ENCODE results near the gene VEGFD.
"Not testable (repeated sequence)": the region's sequence is repeated elsewhere in the genome, so short reads cannot be mapped to it uniquely, and the experiment has no call there.

The VEGFD gene

DNA sequence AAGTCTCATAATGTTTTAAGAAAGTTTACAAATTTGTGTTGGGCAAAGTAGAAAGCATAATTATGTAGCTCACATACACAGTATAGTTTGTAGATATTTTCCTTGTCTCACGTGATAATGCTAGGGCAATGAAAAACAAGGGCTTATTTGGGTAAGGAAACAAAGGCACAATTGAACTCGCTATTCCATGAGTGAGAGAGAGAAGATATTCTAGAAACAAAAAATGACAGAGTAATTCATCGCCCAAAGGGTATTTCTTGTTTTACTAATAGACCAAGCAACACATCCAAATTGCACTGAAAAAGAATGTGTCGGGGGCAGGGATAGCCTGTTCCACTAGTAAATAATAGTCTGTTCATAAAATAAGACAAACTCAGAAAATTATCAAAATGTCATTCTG is 65.1 kb downstream of the VEGFD start:
- H3K27ac ChIP-seq (ENCODE audit: insufficient read depth, low read length, poor library complexity, severe bottlenecking) = no peak overlapping the region
- H3K27me3 ChIP-seq (replicated peaks; ENCODE audit: control insufficient read depth, insufficient read depth, low read length, poor library complexity, severe bottlenecking) = no peaks in the 10 kb centered on the region
- no peaks in the 10 kb centered on the region for H3K4me1 ChIP-seq (ENCODE audit: control insufficient read depth, insufficient read depth, low read length, poor library complexity, severe bottlenecking)
- no peaks in the 10 kb centered on the region for H3K36me3 ChIP-seq (ENCODE audit: control insufficient read depth, insufficient read depth, low read length)
- DNase-seq = no peak
- no peak overlapping the region for H3K4me3 ChIP-seq (ENCODE audit: insufficient read depth, low read depth, low read length, poor library complexity, severe bottlenecking)
- H3K9me3 ChIP-seq (ENCODE audit: control insufficient read depth, low read length) = no peaks in the 10 kb centered on the region

DNA sequence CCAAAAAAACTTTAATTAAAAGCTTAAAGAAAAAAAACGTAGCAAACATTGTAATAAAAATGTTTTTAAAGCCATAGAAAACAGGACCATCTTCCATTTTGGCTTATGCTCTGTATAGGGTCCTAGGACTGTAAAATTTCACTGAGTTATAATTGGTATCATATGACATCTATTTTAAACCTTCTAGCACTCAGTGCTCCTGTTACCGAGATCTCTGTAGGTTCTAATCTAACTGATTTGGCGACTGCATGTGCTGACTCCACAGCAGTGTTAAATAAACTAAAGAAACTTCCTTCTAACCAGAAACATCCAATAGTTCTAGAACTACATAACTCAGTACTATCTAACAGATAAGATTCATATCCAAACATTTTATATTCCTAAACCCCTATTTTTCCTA is 68.7 kb downstream of the VEGFD start, which contains the start of gene ASB11:
TSS of gene ASB11 (minus strand) at position 132 of the 400 bp plus-strand sequence. CDS start at position 97, 35 bp downstream.
- no peaks in the 10 kb centered on the region for H3K9me3 ChIP-seq (ENCODE audit: control insufficient read depth, low read length)
- H3K4me1 ChIP-seq (ENCODE audit: control insufficient read depth, insufficient read depth, low read length, poor library complexity, severe bottlenecking) = no peaks in the 10 kb centered on the region
- H3K4me3 ChIP-seq (ENCODE audit: insufficient read depth, low read depth, low read length, poor library complexity, severe bottlenecking) = no peak within 1 kb of the TSS
- DNase-seq = no peak
- no peak within 1 kb of the TSS for H3K27ac ChIP-seq (ENCODE audit: insufficient read depth, low read length, poor library complexity, severe bottlenecking)
- no peaks in the 10 kb centered on the region for H3K36me3 ChIP-seq (ENCODE audit: control insufficient read depth, insufficient read depth, low read length)
- no peaks in the 10 kb centered on the region for H3K27me3 ChIP-seq (replicated peaks; ENCODE audit: control insufficient read depth, insufficient read depth, low read length, poor library complexity, severe bottlenecking)

DNA sequence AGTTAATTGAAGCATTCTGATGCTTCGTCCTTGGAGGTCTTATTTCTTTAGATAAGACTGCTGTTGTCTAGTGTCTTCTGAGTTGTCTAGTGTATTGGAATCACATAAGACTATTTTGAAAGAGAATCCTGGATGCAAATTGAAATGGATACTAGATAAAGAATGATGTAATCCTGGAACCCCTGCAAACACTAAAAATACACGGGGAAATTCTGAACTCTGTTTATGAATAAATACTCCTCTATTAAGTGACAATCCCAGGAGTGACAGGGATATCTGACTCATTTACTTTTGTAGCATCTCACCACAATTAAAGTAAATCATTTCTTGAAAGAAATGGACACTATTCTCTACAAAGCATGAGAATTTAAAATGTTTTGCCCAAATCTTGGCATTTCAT is 69.7 kb downstream of the VEGFD start:
- H3K27me3 ChIP-seq (replicated peaks; ENCODE audit: control insufficient read depth, insufficient read depth, low read length, poor library complexity, severe bottlenecking) = no peaks in the 10 kb centered on the region
- no peaks in the 10 kb centered on the region for H3K9me3 ChIP-seq (ENCODE audit: control insufficient read depth, low read length)
- H3K27ac ChIP-seq (ENCODE audit: insufficient read depth, low read length, poor library complexity, severe bottlenecking) = no peak overlapping the region
- H3K4me3 ChIP-seq (ENCODE audit: insufficient read depth, low read depth, low read length, poor library complexity, severe bottlenecking) = no peak overlapping the region
- DNase-seq = no peak
- H3K4me1 ChIP-seq (ENCODE audit: control insufficient read depth, insufficient read depth, low read length, poor library complexity, severe bottlenecking) = no peaks in the 10 kb centered on the region
- no peaks in the 10 kb centered on the region for H3K36me3 ChIP-seq (ENCODE audit: control insufficient read depth, insufficient read depth, low read length)

DNA sequence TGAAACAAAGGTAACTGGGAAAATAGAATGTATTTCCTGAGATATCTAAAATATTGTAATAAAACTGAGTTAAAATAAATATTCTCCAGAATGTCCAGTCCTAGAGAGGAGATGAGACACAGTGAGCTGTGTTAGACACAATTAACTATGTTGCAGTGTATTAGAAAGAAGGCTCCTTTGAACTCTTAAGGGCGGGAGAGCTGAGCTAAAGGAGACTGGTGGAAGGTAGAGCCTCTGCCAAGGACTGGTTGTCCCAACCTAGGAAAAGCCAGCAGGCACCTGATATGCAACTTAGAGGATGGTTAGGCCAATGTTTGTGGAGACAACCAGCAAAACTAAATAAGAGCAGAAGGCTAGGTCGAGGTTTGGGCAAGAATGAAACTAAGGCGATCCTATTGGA is 73.1 kb downstream of the VEGFD start:
- Histone ChIP-seq H3K9me3 (ENCODE audit: control insufficient read depth, low read length) (no peaks in the 10 kb centered on the region), H3K27me3 (replicated peaks; ENCODE audit: control insufficient read depth, insufficient read depth, low read length, poor library complexity, severe bottlenecking) (no peaks in the 10 kb centered on the region), H3K36me3 (ENCODE audit: control insufficient read depth, insufficient read depth, low read length) (no peaks in the 10 kb centered on the region), H3K27ac (ENCODE audit: insufficient read depth, low read length, poor library complexity, severe bottlenecking) (no peak overlapping the region), H3K4me3 (ENCODE audit: insufficient read depth, low read depth, low read length, poor library complexity, severe bottlenecking) (no peak overlapping the region), H3K4me1 (ENCODE audit: control insufficient read depth, insufficient read depth, low read length, poor library complexity, severe bottlenecking) (no peaks in the 10 kb centered on the region)
- no peak for DNase-seq

DNA sequence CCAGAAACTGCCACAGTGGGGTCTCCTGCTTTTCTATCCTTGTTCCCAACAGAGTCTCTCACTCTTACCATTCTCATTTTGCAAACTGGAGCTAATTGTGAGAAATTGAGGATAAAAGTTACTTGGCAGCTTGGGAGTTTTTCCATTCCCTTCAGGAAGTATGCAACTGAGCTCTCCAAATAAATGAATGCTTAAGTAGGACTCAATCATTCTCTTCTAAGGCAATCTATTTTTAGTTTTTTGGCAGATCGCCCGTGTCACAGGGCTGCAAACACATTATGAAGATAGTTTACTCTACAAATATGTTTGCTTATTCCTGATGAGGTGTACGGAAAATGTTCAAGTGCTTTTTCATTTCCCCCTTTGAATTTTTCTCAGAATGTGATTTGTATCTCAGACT is 74.1 kb downstream of the VEGFD start:
- Histone ChIP-seq H3K36me3 (ENCODE audit: control insufficient read depth, insufficient read depth, low read length) (no peaks in the 10 kb centered on the region), H3K4me3 (ENCODE audit: insufficient read depth, low read depth, low read length, poor library complexity, severe bottlenecking) (no peak overlapping the region), H3K4me1 (ENCODE audit: control insufficient read depth, insufficient read depth, low read length, poor library complexity, severe bottlenecking) (no peaks in the 10 kb centered on the region), H3K27me3 (replicated peaks; ENCODE audit: control insufficient read depth, insufficient read depth, low read length, poor library complexity, severe bottlenecking) (no peaks in the 10 kb centered on the region), H3K9me3 (ENCODE audit: control insufficient read depth, low read length) (no peaks in the 10 kb centered on the region), H3K27ac (ENCODE audit: insufficient read depth, low read length, poor library complexity, severe bottlenecking) (no peak overlapping the region)
- DNase-seq = no peak

DNA sequence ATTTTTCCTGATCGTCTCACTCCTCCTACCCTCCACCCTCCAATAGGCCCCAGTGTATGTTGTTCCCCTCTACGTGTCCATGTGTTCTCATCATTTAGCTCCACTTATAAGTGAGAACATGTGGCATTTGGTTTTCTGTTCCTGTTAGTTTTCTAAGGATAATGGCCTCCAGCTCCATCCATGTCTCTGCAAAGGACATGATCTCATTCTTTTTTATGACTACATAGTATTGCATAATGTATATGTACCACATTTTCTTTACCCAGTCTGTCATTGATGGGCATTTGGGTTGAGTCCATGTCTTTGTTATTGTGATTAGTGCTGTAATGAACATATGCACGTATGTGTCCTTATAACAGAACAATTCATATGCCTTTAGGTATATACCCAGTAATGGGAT is 78.3 kb downstream of the VEGFD start:
- not testable (repeated sequence) for H3K27me3 ChIP-seq (replicated peaks; ENCODE audit: control insufficient read depth, insufficient read depth, low read length, poor library complexity, severe bottlenecking); H3K4me1 ChIP-seq (ENCODE audit: control insufficient read depth, insufficient read depth, low read length, poor library complexity, severe bottlenecking); H3K36me3 ChIP-seq (ENCODE audit: control insufficient read depth, insufficient read depth, low read length); H3K4me3 ChIP-seq (ENCODE audit: insufficient read depth, low read depth, low read length, poor library complexity, severe bottlenecking); H3K27ac ChIP-seq (ENCODE audit: insufficient read depth, low read length, poor library complexity, severe bottlenecking); H3K9me3 ChIP-seq (ENCODE audit: control insufficient read depth, low read length); DNase-seq

DNA sequence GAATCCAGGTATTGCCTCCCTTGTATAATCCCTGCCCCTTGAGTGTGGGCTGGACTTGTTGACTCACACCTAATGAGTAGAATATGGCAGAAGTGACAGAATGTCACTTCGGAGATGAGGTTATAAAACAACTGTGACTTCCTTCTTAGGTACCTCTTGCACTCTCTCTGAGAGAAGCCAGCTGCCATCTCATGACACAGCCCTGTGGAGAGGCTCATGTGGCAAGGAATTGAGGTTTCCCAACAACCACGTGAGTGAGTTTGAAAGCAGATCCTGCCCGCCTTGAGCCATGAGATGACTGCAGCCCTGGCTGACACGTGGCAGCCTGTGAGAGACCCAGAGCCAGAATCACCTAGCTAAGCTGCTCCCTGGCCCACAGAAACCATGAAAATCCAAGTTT is 82.3 kb downstream of the VEGFD start:
- H3K27ac ChIP-seq (ENCODE audit: insufficient read depth, low read length, poor library complexity, severe bottlenecking) = no peak overlapping the region
- no peaks in the 10 kb centered on the region for H3K27me3 ChIP-seq (replicated peaks; ENCODE audit: control insufficient read depth, insufficient read depth, low read length, poor library complexity, severe bottlenecking)
- H3K9me3 ChIP-seq (ENCODE audit: control insufficient read depth, low read length) = no peaks in the 10 kb centered on the region
- H3K36me3 ChIP-seq (ENCODE audit: control insufficient read depth, insufficient read depth, low read length) = no peaks in the 10 kb centered on the region
- H3K4me3 ChIP-seq (ENCODE audit: insufficient read depth, low read depth, low read length, poor library complexity, severe bottlenecking) = no peak overlapping the region
- no peak for DNase-seq
- no peaks in the 10 kb centered on the region for H3K4me1 ChIP-seq (ENCODE audit: control insufficient read depth, insufficient read depth, low read length, poor library complexity, severe bottlenecking)

DNA sequence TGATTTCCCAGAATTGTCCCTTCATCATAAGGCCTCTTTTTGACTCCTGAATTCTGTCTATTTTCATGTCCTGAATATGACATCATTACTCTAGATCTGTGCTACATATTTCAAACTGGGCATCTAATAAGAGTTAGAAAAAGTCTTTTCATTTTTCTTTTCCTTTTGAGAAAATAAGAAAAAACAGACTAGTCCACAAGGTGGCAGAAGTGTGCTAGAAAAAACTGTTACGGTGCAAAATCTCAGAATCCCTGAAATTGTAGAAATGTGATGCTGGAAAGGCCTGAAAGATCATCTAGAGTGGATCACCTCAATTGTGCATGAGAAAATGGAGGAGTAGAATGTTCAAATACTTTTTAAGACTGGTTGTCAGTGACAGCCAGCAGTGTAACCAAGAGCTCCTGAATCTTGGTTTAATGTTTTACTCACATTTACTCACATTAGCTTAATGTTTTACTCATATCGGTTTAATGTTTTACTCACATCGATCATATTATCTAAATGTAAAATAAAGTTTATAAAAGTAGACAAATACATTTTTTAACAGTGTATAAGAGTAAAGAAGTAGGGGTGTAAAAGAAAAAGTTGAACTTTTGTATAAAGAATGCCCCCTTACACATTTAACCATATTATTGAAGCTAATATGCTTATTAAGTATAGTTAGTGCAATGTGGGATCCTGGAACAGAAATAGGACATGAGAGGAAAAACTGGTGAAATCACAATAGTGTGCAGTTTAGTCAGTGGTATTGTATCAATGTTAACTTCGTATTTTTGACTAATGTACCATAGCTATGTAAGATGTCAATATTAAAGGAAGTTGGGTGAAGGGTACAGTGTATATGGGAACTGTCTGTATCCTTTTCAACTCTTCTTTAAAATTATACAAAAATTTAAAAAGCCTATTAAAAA is 84.0 kb downstream of the VEGFD start:
- Histone ChIP-seq H3K27me3 (replicated peaks; ENCODE audit: control insufficient read depth, insufficient read depth, low read length, poor library complexity, severe bottlenecking) (no peaks in the 10 kb centered on the region), H3K36me3 (ENCODE audit: control insufficient read depth, insufficient read depth, low read length) (no peaks in the 10 kb centered on the region), H3K9me3 (ENCODE audit: control insufficient read depth, low read length) (no peaks in the 10 kb centered on the region), H3K4me3 (ENCODE audit: insufficient read depth, low read depth, low read length, poor library complexity, severe bottlenecking) (no peak overlapping the region), H3K4me1 (ENCODE audit: control insufficient read depth, insufficient read depth, low read length, poor library complexity, severe bottlenecking) (no peaks in the 10 kb centered on the region), H3K27ac (ENCODE audit: insufficient read depth, low read length, poor library complexity, severe bottlenecking) (no peak overlapping the region)
- no peak for DNase-seq

DNA sequence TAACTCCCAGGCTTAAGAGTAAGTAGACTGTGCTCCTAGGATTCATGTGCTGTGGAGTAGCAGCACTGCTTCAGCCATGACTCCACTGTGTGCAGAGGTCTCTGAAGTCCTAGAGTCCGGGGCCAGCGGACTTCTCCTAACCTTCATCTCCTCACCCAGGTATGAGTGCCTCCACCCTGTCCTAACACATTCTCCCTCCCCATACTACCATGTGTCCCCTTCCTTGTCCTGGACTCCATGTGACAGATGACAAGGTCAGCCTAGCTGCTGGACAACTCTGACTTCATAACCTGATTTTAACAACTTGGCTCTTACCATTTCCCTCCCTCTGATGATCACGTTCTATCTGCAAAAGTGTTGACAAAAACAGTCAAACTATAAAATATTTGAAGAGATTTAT is 85.4 kb downstream of the VEGFD start:
- H3K9me3 ChIP-seq (ENCODE audit: control insufficient read depth, low read length) = no peaks in the 10 kb centered on the region
- H3K27me3 ChIP-seq (replicated peaks; ENCODE audit: control insufficient read depth, insufficient read depth, low read length, poor library complexity, severe bottlenecking) = no peaks in the 10 kb centered on the region
- DNase-seq = no peak

DNA sequence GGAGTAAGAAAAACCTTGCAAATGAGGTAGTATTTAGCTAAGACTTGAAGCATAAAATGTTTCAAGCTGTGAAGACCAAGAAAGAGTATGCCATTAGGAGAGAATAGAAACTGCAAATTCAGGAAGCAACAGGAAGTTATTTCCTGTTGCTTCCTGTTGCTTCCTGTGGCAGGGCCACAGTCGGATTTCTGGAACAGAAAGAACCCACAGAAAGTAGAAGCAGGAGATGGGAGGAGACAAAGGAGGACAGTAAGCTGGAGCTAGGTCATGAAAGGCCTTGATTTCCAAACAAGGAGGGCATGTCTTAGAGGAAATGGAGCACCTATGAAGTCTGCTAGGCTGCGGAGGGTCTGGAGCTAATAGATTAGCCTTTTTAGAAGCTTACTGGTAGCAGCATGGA is 86.0 kb downstream of the VEGFD start:
- H3K27ac ChIP-seq (ENCODE audit: insufficient read depth, low read length, poor library complexity, severe bottlenecking) = no peak overlapping the region
- no peak for DNase-seq
- no peaks in the 10 kb centered on the region for H3K9me3 ChIP-seq (ENCODE audit: control insufficient read depth, low read length)
- no peaks in the 10 kb centered on the region for H3K4me1 ChIP-seq (ENCODE audit: control insufficient read depth, insufficient read depth, low read length, poor library complexity, severe bottlenecking)
- H3K27me3 ChIP-seq (replicated peaks; ENCODE audit: control insufficient read depth, insufficient read depth, low read length, poor library complexity, severe bottlenecking) = no peaks in the 10 kb centered on the region
- no peak overlapping the region for H3K4me3 ChIP-seq (ENCODE audit: insufficient read depth, low read depth, low read length, poor library complexity, severe bottlenecking)
- H3K36me3 ChIP-seq (ENCODE audit: control insufficient read depth, insufficient read depth, low read length) = no peaks in the 10 kb centered on the region

More for the DNA sequence above, 85.4 kb downstream of the VEGFD start:
- Histone ChIP-seq H3K36me3 (ENCODE audit: control insufficient read depth, insufficient read depth, low read length) (no peaks in the 10 kb centered on the region), H3K27ac (ENCODE audit: insufficient read depth, low read length, poor library complexity, severe bottlenecking) (no peak overlapping the region), H3K4me1 (ENCODE audit: control insufficient read depth, insufficient read depth, low read length, poor library complexity, severe bottlenecking) (no peaks in the 10 kb centered on the region), H3K4me3 (ENCODE audit: insufficient read depth, low read depth, low read length, poor library complexity, severe bottlenecking) (no peak overlapping the region)
